C1 segment of cervical spinal cord (tissue), 14 donors: ENCODE results near the gene DAB2IP.

Experiments used
- DNase-seq, 14 donors: peaks; one replicate each; lab custom pipeline; 2025; lab: John Stamatoyannopoulos, UW

The DAB2IP gene

DNA sequence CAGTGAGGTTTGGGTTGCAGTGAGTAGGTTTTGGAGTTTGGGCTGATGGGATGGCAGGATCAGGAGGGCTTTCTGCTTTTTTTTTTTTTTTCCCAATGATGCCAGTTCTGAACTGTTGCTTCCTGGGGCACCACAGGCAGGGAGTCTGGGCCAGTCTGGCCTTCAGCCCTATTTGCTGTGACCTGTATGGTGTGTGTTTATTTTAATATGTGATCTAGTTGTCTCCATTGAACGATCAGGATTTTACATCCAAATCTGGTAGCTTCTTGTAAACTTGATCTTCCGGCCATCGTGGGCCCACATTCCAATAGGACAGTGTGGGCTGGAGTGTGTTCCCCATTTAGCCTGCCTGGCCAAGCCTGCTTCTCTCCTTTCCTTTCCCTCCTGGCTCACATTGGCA is 25.8 kb upstream of the DAB2IP start:
- no peak for DNase-seq

DNA sequence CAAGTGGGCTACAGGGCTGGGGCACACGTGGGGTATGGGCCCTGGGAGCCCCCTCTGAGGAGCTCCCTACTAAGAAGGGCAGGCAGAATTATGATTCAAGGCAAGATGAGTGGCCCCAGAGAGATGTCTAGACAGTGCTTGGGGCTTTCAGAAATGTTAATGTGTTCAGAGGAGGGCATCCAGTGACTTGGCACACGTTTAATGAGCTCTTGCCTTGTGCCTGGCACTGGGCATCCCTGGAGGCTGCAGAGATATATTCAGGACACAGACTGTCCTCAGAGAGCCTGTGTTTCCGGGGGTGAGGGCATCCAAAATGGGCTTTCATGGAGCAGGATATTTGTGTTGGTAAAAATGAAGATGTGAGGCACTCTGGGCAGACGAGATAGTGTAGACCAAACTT is 25.4 kb upstream of the DAB2IP start:
- no peak for DNase-seq

DNA sequence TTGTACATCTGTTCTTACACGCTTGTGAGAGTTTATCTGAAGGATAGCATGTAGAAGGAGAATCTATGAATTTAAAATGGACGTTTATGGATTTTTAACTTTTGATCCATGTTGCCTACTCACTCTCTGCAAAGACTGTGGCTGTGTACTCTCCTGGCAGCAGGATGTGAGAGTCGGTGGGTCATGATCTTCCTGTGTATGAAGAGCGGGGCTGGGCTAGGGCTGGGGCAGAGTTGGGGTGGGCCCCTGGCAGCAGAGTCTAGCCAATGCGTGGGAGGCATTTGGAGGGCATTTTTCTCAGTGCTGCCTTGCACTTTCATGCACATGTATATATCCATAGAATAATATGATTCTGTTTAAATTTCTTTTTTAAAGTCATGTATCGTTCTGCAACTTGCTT is 24.0 kb upstream of the DAB2IP start:
- no peak for DNase-seq

DNA sequence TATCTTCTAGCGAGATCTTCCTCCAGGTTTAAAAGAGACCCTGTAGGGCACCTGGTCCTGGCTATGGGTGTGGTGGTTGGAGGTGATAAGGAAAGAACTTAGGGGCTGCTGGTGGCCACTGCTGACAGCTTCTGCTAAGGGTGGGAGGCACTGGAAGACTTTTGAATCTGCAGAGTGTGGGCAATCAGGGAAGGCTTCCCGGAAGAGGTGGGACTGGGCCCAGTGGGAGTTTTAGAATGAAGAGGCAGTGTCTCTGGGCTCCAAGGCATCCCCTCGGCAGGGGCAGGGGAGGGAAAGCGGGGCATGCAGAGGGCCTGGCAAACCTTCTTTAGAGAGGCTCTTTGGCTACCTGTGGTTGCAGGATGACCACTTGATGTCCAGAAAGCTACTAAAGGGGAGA is 23.0 kb upstream of the DAB2IP start:
- no peak for DNase-seq

DNA sequence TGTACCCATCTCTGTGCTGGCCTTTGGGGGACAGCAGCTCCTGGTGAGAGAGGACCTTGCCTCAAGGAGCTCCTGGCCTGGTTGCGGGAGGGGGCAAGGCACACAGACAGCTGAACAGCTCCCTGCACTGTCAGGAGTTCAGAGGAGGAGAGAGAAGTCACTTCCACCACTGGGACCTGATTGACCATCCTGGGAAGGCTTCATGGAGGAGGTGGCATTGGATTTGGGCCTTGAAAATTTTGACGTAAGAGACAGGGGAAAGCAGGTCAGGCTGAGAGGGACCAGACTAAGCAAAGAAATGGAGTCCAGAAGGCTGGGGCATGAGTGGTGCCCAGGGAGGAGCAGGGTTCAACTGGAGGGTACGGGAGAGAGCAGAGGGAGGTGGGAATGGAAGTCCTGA is 20.3 kb upstream of the DAB2IP start:
- no peak for DNase-seq

DNA sequence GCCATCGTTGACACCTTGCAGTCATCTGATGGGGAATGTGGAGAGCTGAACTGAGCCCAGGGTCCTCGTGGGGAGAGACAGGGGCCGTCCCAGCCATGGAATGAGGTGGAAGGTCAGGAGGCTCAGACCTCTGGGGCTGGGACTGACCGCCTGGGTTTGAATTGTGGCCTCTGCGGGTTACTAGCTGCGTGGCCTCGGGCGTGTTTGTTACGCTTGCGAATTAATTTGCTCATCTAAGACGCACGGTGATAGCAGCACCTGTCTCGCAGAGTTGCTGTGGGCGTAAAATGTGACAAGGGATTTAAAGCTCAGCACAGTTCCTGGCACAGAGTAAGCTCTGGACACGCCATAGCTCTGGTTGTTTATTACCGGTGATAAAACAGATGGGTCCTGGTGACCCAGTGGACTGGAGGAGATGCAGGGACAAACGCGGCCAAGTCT is 19.4 kb upstream of the DAB2IP start:
- no peak for DNase-seq

DNA sequence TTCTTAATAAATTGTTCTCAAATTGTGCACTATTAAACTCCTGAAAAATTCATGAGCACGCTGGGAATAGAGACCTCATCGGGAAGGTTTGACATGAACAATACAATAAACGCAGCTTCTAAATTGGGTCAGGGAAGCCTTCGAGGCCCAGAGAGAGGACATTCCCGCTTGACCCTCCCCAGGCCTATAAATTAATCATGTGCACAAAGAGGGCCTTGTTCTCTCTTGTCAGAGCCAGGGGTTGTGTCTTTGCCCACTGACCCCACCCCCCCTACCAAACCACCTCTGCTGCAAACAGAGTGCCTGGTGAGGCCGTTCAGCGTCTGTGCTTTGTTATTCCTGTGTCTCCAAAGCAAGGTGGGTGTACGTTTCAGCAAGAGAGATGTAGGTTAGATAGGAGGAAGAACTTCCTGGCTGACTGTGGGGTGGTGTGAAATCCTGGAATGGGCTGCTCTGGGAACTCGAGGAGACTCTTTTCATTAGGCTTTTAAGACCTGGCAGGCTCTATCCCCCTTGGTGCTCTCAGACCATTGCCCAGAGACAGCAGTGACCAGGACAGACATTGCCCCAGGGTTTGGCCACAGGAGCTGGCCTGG is 18.2 kb upstream of the DAB2IP start:
- DNase-seq: peak in 1 of 14 donors; percentile 25

DNA sequence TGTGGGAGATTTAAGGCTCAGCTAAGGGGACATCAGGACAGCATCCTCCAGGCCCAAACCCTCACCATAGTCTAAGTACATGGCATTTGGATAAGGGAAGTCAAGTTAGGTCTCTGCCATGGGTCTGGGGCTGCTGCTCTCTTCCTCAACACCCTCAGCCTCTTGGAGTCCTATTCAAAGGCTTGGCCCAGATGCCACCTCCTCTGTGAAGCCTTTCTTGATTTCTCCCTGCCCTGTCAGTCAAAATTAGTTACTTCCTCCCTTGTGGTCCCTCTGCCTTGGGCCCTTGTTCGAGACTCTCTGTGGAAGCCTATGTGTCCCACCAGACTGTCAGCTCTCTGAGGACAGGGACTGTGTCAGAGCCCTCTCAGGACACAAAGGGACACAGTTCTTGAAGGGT is 17.7 kb upstream of the DAB2IP start:
- no peak for DNase-seq

DNA sequence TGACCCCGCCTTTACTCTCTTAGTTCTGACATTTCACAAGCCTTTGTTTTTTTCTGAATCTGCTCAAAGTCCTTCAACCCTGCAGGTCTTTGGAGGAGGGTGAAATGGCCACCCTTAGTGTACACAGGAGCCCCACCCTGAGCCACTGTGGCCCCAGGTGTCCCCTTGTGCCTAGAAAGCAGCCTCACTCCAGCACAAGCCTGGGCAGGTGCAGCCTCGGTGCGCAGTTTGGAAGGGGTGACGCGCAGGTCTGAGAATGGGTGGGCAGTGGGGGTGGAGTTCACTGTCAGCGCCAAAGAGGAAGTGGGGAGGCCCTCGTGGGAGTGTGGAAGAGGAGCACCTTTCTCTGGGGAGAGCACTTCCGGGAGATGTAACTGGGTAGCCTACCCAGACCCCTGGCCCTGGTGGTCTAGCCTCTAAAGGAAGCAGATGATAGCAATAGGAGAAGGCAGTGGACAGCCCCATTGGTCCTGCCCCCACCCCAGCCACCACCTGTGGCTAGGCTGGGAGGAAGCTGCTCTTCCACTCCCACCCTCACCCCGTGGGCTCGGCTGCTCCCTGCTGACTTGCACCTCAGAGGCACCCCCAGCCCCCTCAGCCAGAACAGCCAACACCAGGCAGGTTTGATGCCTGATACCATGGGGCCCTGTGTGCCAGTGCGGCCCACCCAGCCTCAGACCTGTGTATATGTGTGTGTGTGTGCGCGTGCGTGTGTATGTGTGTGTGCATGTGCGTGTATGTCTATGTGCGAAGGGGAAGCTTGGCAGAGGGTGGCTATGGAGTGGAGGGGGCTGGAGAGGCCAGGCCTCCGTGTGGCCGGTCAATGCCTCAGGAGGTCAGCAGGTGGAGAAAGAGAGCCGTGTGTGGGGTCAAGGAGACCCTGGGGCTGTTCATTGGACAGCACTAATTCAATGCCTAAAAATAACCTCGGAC is 16.8 kb upstream of the DAB2IP start:
- peak in 3 of 14 donors; percentile 12 to 39 (median 18) for DNase-seq

DNA sequence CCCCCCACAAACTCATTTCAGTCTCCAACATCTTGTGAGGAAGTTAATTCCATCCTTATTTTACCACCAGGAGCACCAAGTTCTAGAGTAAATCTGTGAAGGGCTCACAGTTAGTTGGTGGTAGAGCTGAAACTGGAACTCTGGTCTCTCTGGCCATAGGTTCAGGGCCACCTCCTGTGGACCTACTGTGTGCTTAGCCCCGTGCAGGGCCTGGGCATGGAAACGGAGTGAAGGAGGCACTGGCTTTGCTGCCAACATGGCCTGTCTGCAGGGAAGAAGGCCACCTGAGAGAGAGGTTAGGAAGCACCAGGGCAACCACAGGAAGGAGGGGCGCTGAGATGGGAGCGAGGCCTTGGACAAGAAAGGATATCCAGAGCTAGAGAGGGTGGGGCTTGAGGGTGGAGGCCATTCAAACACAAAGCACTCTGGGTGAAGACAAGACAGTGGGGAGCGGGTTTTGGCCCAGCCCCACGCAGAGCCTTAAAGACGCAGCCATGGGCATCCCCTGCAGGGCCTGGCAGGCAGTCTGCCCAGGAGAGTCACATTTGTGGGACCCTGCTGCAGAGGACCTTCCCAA is 16.0 kb upstream of the DAB2IP start:
- DNase-seq: no peak

DNA sequence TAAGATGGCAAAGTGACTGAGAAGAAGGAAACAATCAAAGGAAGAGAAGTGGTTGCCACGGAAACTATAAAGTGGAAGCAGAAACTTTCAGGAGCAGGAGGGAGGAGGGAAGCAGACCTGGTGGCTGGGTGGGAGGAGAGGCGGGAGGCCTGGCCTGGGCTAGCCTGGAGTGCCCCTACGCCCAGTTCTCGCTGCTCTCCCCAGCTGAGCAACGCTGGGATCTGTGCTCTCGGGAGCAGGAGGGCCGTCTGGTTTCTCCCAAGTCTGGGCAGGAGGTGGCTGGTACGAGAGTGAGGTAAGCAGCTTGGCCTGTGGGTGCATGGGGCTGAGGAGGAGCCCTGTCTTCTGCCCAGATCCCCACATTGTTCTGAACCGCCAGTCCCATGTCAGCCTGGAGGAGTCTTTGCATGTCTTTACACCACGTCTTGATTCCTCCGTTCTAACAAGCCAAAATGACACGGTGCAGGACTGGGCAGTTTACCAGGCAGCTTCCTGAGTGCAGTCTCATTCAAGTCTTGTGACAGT is 15.0 kb upstream of the DAB2IP start:
- DNase-seq: peak in 4 of 14 donors; percentile 30 to 68 (median 45)

- no peak for DNase-seq
These were observed 14.3 kb upstream of the DAB2IP start for GRCh38 chr9:121636978-121637712.

DNA sequence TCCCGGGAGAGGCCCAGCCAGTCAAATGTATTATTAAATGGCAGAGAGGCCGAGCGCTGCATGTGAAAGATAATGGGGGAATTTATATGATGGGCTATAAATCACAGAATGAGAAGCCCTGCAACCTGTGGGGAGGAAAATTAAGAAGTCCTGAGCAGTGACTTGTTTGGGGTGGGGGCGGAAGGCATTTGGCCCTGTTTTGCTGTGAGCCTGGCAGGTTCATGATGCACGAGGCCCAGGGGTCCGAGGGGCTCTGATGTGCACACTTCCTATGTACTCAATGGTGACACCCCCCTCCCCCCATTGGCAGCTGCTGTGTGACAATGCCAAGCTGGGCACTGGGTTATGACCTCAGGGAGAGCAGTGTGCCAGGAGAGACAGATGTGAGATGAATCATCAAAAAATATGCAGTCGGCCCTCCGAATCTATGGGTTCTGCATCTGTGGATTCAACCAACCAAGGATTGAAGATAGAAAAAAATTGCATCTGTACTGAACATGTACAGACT is 13.7 kb upstream of the DAB2IP start:
- peak in 9 of 14 donors; percentile 14 to 78 (median 55) for DNase-seq

GRCh38 chr9:121638399-121638798 is 13.0 kb upstream of the DAB2IP start:
- no peak for DNase-seq

GRCh38 chr9:121638901-121639592 is 12.4 kb upstream of the DAB2IP start:
- DNase-seq: no peak

GRCh38 chr9:121639619-121640018 is 11.8 kb upstream of the DAB2IP start:
- DNase-seq: no peak

GRCh38 chr9:121640076-121640475 is 11.4 kb upstream of the DAB2IP start:
- peak in 5 of 14 donors; percentile 13 to 64 (median 46) for DNase-seq

DNA sequence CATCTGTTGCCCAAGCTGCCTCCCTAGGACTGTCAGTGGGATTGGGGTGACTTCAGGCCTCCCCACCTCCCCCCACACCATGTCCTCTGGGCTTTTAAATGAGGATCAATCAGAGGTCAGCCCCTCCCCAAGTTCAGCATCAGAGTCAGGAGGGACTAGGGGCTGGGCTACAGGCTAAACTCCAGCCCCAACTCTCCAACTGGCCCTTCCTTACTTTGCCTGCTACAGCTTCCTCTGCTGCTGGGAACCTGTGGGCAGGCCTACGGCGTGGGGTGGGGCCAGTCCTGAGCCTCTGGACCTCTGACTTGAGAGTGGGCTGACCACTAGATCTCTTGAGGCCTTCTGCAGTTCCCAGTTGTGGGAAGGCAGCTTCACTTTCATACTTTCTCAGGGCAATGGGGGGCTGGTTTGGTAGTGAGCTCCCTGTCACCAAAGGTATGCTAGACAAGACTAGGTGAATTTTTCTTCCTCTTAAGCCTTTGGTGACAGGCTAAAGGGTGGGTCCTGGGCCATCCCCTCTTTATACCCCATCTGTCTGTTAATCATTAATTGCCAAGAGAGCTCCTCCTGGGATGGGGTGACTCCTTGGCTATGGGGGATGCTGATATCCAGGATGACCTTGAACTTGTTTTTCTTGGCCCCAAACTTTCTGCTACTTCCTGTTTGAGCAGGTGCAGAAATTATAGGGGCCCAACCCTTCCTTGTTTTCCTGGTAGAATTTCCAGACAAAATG is 10.8 kb upstream of the DAB2IP start:
- DNase-seq: no peak

DNA sequence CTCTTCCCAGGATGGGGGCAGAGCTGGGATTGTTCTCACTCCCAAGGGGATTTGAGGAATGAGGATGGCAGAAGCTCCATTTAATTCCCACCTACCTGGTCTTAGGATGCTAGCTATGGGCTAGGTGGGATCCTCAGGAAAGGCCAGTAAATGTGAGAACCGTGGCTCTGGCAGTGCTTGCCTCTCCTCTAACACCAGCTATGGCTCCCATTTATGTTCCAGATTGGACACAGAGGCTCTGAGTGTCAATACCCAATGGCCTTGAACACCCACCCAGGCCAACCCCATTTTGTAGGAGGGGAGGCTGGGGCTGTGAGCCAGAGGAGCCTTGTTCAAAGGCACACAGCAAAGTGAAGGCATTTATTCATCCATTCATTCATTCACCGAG is 10.2 kb upstream of the DAB2IP start:
- DNase-seq: no peak

DNA sequence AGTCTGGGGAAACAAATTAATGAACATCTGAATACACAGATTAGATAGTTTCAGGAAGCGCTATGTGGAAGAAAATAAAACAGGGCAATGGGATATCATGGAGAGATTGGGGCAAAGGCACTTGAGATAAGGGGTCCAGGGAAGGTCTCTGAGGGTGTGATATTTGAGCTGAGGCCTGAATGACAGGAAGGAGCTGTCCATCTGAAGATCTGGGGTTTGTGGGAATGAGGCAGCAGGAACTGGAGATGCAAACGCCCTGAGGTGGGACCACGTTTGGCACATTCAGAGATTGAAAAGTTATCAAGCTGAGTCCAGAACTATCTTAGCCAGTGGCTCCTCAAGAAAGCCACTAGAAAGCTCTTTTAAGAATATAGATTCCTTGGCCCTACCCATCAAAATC is 8.7 kb upstream of the DAB2IP start:
- DNase-seq: no peak
